SK-N-DZ (cell line): Measurements from ENCODE around the gene TEX48.

Experiments
- DNase-seq: peaks from one replicate; pipeline ENCODE4 v3.0.0-alpha.2; 2015; ENCODE audit warnings: low spot score

TEX48 gene

GRCh38 chr9:114668146-114668545 lies 13.8 kb downstream of the TEX48 start:
- no peak for DNase-seq

- no peak for DNase-seq
Observed at GRCh38 chr9:114666851-114667250, 15.1 kb downstream of the TEX48 start.

- no peak for DNase-seq
Observed at GRCh38 chr9:114666401-114666800, 15.6 kb downstream of the TEX48 start.

- DNase-seq: no peak
Observed at GRCh38 chr9:114664181-114664580, 17.8 kb downstream of the TEX48 start.

GRCh38 chr9:114662081-114662989 lies 19.7 kb downstream of the TEX48 start:
- peak; percentile 34 for DNase-seq

GRCh38 chr9:114657705-114658104 lies 24.3 kb downstream of the TEX48 start, which contains the start of gene TEX53:
Gene TEX53 (minus strand): TSS chr9:114657805. CDS start chr9:114657774, 31 bp downstream.
- no peak for DNase-seq

GRCh38 chr9:114656301-114656700 lies 25.7 kb downstream of the TEX48 start:
- no peak for DNase-seq

- no peak for DNase-seq
Observed at GRCh38 chr9:114655689-114656088, 26.3 kb downstream of the TEX48 start.

- peak; percentile 74 for DNase-seq
Observed at GRCh38 chr9:114653556-114654159, 28.3 kb downstream of the TEX48 start.

GRCh38 chr9:114652776-114653555 lies 29.0 kb downstream of the TEX48 start:
- no peak for DNase-seq

GRCh38 chr9:114643896-114644295 lies 38.1 kb downstream of the TEX48 start:
- DNase-seq: no peak

- no peak for DNase-seq
Observed at GRCh38 chr9:114643001-114643400, 39.0 kb downstream of the TEX48 start.

- DNase-seq: no peak
Observed at GRCh38 chr9:114641967-114642366, 40.0 kb downstream of the TEX48 start.

GRCh38 chr9:114638404-114638803 lies 43.6 kb downstream of the TEX48 start:
- no peak for DNase-seq

GRCh38 chr9:114634387-114634786 lies 47.6 kb downstream of the TEX48 start:
- no peak for DNase-seq

GRCh38 chr9:114633438-114634089 lies 48.4 kb downstream of the TEX48 start:
- DNase-seq: no peak

GRCh38 chr9:114631166-114631565 lies 50.8 kb downstream of the TEX48 start:
- no peak for DNase-seq

GRCh38 chr9:114629563-114630090 lies 52.4 kb downstream of the TEX48 start:
- no peak for DNase-seq

- DNase-seq: no peak
Observed at GRCh38 chr9:114627553-114627952, 54.4 kb downstream of the TEX48 start.

- no peak for DNase-seq
Observed at GRCh38 chr9:114626415-114627020, 55.5 kb downstream of the TEX48 start.

GRCh38 chr9:114624677-114625076 lies 57.3 kb downstream of the TEX48 start:
- no peak for DNase-seq
